ENCODE measurements around the gene CEP135.

DNA sequence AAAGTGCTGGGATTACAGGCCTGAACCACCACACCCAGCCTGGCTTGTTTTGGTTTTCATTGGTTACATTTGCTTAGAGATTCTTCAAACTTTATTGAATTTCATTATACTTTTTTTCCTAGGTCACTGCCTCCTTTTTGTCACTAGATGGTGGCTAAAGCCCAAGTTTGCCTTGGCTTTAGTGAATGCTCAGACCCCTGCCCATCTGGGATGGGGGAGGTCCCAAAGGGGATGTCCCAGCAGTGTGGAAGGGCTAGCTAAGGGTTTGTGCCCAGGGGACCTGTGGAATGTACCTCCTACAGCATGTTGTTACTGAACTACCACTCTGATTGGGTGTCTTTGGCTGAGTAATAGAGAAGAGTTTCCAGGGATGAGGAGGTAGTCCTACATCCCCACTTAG is 58.4 kb downstream of the CEP135 start:
- TF ChIP-seq, protein P1, sequence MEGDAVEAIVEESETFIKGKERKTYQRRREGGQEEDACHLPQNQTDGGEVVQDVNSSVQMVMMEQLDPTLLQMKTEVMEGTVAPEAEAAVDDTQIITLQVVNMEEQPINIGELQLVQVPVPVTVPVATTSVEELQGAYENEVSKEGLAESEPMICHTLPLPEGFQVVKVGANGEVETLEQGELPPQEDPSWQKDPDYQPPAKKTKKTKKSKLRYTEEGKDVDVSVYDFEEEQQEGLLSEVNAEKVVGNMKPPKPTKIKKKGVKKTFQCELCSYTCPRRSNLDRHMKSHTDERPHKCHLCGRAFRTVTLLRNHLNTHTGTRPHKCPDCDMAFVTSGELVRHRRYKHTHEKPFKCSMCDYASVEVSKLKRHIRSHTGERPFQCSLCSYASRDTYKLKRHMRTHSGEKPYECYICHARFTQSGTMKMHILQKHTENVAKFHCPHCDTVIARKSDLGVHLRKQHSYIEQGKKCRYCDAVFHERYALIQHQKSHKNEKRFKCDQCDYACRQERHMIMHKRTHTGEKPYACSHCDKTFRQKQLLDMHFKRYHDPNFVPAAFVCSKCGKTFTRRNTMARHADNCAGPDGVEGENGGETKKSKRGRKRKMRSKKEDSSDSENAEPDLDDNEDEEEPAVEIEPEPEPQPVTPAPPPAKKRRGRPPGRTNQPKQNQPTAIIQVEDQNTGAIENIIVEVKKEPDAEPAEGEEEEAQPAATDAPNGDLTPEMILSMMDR (conservative IDR thresholded peaks at IDR 0.05 in 1 of 2, IDR thresholded peaks at IDR 0.05 in 1 of 2; ENCODE audit: low read depth in 1 of 2, low read length in 2 of 2): no peak
- TF ChIP-seq EZH2 (IDR thresholded peaks at IDR 0.05; ENCODE audit: low read length, missing control alignments): no peak

All from fibroblast of lung (primary cell).